COLO668 (cell line): ENCODE measurements around the gene CYP4V2.
"Not testable (repeated sequence)": the region's sequence is repeated elsewhere in the genome, so short reads cannot be mapped to it uniquely, and the experiment has no call there.

ENCODE experiments used
- DNase-seq: peaks from one replicate; lab custom pipeline; 2025; ENCODE audit not compliant: unreplicated experiment; lab: John Stamatoyannopoulos, UW

The CYP4V2 gene

GRCh38 chr4:186227744-186228513 is 36.6 kb downstream of the CYP4V2 start:
- no peak for DNase-seq

DNA sequence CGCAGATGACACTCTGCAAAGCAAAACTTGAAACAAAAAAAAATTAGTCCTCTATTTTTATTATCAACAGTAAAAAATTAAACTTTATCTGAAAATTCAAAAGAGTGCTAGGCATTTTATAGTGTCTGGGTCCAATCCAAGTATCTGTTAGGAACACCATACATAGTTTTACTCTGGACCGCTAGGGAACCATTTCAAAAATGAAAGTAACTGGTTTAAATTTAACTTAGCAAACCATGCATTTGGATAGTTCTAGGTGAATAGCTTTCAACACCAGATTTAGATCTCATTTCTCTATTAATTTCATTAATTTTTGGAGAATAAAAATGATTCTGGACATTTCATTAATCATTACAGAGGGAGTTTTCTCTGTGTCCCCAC is 37.1 kb downstream of the CYP4V2 start:
- no peak for DNase-seq

- DNase-seq, result no peak
Measured at GRCh38 chr4:186234367-186234766, 43.0 kb downstream of the CYP4V2 start.

GRCh38 chr4:186236126-186236525 is 44.8 kb downstream of the CYP4V2 start:
- no peak for DNase-seq

GRCh38 chr4:186240452-186240847 is 49.1 kb downstream of the CYP4V2 start:
- DNase-seq, result no peak

- DNase-seq, result no peak
Measured at GRCh38 chr4:186240848-186241491, 49.6 kb downstream of the CYP4V2 start.

DNA sequence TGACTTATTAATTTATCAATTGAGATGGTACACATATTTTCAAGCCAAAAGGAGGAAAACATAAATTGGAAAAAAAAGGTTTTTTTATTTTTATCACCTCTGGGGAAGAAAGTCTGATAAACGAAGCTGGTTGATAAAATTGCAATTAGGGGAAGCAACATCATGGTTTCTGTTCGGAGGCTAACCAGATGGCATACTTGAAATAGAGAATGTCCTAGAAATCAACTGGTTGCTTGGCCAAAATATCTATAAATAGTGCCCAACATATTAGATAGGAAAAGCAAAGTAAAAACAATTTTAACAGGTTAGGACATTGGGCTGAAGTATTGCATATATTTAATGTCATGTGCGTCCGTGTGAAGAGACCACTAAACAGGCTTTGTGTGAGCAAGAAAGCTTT is 50.2 kb downstream of the CYP4V2 start:
- DNase-seq, result no peak

DNA sequence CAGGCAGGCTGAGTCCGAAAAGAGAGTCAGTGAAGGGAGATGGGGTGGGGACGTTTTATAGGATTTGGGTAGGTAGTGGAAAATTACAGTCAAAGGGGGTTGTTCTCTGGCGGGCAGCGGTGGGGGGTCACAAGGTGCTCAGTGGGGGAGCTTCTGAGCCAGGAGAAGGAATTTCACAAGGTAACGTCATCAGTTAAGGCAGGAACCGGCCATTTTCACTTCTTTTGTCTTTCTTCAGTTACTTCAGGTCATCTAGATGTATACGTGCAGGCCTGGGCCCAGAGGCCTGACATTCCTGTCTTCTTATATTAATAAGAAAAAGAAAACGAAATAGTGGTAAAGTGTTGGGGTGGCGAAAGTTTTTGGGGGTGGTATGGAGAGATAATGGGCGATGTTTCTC is 50.7 kb downstream of the CYP4V2 start:
- DNase-seq, result not testable (repeated sequence)

DNA sequence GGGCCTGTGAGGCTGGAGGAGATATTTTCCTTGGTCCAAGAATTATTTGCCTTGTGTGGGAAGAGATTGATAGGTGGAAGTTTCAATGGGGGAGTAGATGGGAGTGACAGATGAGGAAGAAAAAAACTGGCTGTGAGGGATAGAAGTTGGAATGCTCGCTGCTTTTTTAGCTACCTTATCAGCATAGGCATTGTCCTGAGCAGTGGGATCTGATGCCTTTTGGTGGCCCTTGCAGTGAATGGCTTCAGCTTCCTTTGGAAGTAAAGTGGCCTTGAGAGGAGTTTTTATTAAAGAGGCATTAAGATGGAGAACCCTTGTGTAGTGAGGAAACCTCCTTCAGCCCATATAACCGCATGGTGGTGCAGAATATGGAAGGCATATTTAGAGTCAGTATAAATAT is 52.0 kb downstream of the CYP4V2 start:
- no peak for DNase-seq

DNA sequence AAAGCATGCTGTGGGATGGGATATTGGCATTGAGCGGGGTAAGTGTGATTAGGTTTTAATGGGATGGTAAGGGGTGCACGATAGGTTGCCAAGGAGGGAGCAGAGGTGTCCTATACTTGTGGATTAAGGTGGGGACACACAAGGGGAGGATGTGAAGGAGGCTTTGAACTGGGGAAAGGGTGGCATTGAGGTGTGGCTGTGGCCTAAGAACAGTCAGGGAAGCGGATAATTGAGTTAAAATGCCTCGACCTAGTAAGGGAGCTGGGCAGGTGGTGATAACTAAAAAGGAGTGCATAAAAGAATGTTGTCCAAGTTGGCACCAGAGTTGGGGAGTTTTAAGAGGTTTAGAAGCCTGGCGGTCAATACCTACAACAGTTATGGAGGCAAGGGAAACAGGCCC is 53.5 kb downstream of the CYP4V2 start:
- DNase-seq, result no peak

GRCh38 chr4:186247062-186247752 is 55.8 kb downstream of the CYP4V2 start:
- not testable (repeated sequence) for DNase-seq

DNA sequence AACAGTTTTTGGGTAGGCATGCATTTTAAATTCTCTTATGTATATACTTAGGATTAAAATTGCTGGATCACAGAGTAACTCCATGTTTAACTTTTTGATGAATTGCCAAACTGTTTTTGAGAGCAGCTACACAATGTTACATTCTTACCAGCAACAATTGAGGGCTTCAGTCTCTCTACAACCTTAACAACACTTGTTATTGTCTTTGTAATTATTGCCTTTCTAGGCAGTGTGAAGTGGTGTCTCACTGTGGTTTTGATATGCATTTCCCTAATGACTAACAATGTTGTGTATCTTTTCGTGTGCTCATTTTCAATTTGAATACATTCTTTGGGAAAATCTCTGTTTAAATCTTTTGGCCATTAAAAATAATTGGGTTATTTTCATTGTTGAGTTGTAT is 57.3 kb downstream of the CYP4V2 start:
- DNase-seq, result no peak

DNA sequence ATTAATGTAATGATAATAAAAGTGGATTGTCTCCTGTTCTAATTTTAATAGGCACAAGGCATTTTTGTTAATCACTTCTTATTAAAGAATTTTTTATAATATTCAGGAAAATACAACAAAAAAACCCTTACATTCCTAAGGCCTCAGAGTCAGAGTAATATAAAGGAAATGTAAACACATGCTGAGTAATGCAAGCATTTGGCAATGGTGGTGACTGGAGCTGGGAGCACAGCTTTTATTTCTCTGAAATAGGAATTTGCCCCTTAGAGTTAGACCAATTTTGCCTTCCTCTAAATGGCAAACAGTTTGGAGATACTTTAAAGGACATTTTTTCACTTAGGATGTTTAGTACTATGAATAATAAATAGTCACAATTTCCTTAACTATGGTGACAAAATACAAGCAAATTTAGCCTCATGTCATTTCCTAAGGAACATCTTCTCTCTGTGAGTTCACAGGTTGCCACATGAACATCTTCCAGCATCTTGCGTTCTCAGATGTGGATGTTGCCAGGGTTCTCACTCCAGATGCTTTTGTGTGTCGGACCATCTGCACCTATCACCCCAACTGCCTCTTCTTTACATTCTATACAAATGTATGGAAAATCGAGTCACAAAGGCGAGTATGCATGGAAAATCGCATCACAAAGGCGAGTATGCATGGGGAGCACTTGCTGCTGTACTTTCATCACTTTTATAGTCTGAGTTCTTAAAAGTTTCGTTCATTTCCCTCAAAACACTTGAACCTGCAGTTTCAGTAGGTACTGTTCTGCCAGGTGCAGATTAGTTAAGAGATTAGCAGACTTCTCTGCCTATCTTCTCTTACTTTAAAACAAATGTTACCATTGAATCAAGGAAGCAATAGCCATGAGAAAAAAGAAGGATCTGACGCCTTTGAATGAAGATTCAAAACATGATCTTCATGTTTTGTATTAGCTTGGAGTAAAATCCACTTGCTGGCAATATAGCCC is 58.7 kb downstream of the CYP4V2 start:
- no peak for DNase-seq

DNA sequence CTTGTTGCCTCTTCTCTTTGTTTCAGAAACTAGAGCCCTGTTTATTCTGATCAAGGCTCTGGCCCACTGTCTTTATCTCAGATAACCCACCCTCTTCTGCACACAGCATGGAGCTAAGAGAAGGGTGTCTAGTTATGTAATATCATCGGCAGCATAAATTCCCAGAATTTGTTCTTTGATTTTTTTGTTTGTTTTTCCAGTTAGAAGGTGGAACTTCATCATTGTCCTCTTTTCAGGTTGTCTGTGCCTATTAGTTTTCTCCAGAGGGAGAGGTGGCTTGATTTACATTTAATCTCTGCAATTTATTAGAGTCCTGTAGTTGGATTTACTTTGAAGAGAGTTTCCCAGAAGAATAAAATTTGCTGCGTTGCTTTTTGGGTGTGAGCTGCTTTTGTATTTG is 59.4 kb downstream of the CYP4V2 start:
- DNase-seq, result no peak

- no peak for DNase-seq
Measured at GRCh38 chr4:186255122-186255521, 63.8 kb downstream of the CYP4V2 start.

GRCh38 chr4:186258216-186258811 is 66.9 kb downstream of the CYP4V2 start:
- DNase-seq, result no peak

DNA sequence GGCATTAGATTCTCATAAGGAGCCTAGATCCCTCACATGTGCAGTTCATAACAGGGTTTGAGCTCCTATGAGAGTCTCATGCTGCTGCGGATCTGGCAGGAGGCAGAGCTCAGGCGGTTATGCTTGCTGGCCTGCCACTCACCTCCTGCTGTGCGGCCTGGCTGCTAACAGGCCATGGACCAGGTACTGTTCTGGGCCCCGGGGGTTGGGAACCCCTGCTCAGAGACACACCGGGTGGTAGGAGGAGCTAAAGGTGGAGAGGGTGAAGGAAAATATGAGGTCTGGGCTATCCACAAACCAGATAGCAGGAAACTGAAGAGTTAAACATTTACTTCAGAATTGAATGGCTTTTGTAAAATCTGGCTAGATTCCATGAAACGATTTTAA is 68.7 kb downstream of the CYP4V2 start:
- no peak for DNase-seq
